Measurements from ENCODE around the gene MYBL2.
"Not testable (repeated sequence)": the region's sequence is repeated elsewhere in the genome, so short reads cannot be mapped to it uniquely, and the experiment has no call there.

Gene MYBL2

DNA sequence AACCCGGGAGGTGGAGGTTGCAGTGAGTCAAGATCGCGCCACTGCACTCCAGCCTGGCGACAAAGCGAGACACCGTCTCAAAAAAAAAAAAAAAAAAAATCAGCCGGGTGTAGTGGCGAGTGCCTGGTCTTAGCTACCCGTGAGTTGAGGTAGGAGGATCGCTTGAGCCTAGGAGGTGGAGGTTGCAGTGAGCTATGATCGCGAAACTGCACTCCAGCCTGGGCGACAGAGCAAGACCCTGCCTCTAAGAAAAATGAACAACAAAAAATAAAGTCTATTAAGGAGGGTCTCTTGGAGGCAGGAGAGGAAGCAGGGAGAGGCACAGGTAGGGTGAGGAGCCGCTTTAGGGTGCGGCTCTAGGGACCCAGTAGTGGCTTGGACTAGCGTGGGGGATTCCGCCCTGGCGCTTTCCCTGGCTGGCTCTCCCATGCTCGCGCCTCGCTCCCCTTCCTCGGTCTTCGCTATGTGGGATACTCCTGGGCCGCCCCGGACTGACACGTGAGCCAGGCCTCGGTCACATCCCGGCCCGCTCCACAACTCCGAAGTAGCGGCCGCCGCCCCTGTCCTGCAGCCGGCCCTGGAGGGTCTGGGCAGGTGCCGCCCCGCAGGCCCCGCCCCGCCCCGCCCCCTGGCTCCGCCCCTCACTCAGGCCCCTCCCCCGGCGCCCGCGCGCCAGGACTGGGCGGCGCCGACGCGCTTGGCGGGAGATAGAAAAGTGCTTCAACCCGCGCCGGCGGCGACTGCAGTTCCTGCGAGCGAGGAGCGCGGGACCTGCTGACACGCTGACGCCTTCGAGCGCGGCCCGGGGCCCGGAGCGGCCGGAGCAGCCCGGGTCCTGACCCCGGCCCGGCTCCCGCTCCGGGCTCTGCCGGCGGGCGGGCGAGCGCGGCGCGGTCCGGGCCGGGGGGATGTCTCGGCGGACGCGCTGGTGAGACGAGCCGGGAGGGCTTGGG is at the start of gene MYBL2:
Gene MYBL2, plus strand, starts transcription at position 739 of the 953 bp plus-strand sequence. Its CDS starts 170 bp downstream, at position 909.
- DNase-seq (ENCODE audit: low read depth), result peak; percentile 37

DNA sequence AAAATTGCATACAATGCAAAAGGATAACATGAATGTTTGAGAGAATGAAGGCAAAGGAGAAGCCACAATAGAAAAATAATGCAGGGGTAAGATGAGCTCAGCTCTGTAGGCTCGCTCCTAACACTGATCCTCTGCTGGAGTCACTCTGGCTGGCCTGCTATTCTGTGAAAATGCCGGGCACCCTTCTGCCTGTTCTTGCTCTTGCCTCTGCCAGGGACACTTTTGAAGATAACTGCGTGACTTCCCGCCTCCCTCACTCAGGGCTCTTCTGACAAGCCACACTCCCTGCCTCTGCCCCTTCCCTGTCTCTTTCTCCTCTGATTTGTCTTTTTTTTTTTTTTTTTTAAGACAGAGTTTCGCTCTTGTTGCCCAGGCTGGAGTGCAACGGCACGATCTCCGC is 35.3 kb upstream of the MYBL2 start:
- no peak for DNase-seq (ENCODE audit: low read depth)

DNA sequence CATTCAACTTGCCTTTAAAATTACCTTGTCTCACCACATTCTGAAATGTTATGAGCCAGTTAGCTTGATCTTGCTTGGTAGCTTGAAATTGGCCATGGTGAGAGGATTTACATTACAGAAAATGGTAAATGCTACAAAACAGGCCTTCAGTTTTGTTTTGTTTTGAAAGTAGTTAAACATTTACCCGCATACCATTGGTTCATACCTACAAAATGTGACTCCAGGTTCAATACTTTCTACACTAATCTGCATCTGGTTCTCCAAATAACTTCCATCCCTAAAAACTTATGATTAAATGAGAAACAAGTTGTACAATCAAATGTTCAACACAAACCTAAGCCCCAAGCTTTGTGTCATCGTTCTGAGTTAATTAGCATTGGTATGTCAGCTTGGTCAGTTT is 30.5 kb upstream of the MYBL2 start:
- no peak for DNase-seq (ENCODE audit: low read depth)

DNA sequence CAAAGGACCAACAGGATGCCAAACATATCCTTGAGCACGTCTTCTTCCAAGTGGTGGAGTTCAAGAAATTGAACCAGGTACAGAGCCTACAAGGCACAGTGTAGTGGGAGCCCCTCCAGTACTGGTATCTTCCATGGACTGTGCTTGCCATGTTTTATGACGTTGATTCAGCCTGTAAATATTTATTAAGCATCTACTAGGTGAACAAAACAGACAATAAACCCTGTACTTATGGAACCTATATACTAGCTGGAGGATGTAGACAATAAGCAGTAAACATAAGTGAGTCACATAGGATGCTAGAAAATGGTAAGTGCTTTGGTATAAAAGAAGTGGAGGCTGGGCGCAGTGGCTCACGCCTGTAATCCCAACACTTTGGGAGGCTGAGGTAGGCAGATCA is 24.4 kb upstream of the MYBL2 start:
- no peak for DNase-seq (ENCODE audit: low read depth)

DNA sequence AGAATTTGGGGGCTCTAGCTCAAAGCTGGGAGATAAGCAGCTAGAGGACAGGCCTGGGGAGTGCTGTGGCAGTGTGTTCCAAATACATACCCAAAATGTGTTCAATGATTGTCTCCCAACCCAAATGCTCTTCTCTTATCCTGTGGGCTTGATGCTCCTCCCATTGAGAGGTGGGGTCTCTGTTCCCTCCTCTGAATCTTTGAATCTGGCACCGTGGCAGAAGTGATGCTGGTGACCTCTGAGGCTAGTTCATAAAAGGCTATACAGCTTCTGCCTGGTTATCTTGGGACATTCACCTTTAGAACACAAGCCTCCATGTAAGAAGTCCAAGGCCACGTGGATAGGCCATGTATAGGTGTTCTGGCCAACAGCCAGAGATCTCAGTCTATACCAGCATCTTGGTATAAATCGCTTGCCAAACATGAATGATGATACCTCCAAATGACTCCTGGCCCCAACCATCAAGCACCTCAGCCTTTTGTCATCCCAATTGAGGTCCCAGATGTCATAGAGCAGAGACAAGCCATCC is 15.9 kb upstream of the MYBL2 start:
- no peak for DNase-seq (ENCODE audit: low read depth)

DNA sequence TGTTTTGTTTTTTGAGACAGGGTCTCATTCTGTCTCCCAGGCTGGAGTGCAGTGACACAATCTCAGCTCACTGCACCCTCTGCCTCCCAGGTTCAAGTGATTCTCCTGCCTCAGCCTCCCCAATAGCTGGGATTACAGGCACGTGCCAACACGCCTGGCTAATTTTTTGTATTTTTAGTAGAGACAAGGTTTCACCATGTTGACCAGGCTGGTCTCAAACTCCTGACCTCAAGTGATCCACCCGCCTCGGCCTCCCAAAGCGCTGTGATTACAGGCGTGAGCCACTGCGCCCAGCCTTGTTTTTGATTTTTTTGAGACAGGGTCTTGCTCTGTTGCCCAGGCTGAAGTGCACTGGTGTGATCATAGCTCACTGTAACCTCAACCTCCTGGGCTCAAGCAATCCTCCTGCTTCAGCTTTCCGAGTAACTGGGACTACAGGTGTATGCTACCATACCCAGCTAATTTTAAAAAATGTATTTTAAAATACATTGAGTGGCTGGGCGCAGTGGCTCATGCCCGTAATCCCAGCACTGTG is 15.2 kb upstream of the MYBL2 start:
- DNase-seq (ENCODE audit: low read depth), result not testable (repeated sequence)

DNA sequence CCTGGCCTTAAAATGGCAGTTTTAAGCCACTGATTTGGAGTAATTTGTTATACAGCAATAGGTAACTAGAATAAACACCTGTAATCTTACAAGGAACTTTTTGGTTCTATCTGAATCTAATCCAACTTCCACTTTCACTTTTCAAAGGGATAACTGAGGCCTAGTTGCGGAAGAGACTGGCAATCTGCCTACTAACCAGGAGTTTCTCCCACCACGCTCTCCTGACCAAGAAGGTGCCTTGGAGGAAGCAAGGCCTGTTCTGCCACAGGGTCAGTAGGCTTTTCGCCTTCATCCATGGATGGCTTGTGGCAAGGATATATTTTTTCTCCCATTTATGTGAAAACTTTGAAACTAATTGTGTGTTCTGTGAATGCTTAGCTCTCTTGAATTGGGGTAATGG is 12.9 kb upstream of the MYBL2 start:
- DNase-seq (ENCODE audit: low read depth), result no peak

DNA sequence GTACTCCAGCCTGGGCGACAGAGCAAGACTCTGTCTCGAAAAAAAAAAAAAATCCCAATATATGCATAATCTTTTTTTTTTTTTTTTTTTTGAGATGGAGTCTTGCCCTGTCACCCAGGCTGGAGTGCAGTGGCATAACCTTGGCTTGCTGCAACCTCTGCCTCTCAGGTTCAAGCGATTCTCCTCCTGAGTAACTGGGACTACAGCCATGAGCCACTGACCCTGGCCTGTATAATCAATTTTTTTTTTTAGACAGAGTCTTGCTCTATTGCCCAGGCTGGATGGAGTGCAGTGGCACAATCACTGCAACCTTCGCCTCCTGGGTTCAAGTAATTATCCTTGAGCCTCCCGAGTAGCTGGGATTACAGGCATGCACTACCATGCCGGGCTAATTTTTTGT is 11.7 kb upstream of the MYBL2 start:
- DNase-seq (ENCODE audit: low read depth), result not testable (repeated sequence)

DNA sequence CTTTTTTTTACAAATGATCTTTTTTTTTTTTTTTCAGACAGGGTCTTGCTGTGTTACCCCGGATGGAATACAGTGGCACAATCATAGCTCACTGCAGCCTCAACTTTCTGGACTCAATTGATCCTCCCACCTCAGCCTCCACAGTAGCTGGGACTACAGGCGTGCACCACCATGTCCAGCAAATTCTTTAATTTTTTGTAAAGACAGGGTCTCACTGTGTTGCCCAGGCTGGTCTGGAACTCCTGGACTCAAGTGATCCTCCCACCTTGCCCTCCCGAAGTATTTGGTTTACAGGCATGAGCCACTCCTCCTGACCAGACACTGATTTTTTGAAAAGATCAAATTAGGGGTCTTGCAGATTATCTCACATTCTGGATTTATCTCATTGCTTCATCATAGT is 11.0 kb upstream of the MYBL2 start:
- no peak for DNase-seq (ENCODE audit: low read depth)

DNA sequence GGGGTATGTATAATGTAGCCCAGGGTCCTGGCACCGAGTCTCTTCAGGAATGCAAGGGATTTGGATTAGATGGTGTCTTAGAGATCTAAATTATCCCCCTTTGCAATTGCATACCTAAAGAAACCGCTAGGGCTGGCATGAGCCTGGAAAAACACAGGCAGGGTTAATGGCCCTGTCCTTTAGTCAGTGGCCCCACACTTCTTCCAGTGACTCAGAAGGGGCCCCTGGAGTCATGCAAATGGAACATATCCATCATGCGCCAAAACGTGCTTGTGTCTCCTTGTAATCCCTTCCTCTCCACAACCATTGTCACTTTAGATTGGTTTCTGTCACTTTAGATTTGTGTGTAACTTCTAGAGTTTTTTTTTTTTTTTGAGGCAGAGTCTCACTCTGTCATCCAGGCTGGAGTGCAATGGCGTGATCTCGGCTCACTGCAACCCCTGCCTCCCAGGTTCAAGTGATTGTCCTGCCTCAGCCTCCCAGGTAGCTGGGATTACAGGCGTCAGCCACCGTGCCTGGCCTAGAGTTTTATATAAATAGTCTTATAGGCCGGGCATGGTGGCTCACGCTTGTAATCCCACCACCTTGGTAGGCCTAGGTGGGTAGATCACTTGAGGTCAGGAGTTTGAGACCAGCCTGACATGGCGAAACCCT is 8.7 kb upstream of the MYBL2 start:
- DNase-seq (ENCODE audit: low read depth), result no peak

DNA sequence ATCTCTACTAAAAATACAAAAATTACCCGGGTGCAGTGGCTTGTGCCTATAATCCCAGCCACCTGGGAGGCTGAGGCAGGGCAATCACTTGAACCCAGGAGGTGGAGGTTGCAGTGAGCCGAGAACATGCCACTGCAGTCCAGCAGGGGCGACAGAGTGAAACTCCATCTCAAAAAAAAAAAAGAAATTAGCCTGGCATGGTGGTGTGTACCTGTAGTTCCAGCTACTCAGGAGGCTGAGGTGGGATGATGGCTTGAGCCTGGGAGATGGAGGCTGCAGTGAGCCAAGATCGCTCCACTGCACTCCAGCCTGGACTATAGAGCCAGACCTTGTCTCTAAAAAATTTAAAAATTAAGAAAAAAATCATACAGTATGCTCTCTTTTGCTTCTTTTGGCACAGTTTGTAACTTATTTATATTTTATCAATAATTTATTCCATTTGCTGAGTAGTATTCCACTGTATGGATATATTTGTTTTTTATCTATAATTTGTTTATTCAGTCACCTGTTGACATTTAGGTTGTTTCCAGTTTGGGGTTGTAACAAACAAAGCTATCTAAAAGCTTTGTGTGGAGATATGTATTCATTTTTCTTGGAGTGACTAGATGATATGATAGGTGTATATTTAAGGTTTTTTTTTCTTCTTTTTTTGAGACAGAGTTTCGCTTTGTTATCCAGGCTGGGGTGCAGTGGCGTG is 8.0 kb upstream of the MYBL2 start:
- no peak for DNase-seq (ENCODE audit: low read depth)

DNA sequence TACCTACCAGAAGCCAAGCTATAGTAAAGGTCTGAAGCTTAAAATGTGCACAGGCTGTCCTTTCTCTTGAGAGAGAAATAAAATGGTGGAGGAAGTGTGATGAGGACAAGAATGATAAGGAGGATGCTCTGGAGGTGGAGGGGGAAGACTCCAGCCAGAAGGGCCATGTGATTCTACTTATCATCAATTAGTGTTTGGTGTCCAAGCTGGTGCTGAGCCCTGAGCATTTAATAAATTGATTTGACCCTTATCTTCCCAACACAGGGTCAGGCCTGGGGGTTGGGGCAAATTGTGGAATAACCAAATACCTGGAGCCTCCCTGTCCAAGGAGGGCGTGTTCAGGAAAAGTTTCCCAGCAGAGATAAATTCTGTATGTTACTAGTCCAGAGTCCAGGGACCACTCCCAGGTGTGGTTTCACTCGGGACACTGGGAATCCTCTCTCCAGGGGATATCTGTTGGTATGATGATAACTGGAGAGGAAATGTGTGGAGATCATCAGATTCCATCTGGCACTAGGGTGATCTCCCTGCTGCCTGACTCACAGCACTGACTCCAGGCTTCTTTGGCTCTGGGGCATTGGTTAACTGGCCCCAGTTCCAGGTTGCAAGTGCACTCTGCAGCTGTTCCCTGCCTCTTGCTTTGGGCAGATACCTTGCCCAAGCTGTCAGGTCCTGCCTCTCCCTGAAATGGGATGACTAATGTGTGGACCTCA is 3.8 kb upstream of the MYBL2 start:
- DNase-seq (ENCODE audit: low read depth), result no peak

DNA sequence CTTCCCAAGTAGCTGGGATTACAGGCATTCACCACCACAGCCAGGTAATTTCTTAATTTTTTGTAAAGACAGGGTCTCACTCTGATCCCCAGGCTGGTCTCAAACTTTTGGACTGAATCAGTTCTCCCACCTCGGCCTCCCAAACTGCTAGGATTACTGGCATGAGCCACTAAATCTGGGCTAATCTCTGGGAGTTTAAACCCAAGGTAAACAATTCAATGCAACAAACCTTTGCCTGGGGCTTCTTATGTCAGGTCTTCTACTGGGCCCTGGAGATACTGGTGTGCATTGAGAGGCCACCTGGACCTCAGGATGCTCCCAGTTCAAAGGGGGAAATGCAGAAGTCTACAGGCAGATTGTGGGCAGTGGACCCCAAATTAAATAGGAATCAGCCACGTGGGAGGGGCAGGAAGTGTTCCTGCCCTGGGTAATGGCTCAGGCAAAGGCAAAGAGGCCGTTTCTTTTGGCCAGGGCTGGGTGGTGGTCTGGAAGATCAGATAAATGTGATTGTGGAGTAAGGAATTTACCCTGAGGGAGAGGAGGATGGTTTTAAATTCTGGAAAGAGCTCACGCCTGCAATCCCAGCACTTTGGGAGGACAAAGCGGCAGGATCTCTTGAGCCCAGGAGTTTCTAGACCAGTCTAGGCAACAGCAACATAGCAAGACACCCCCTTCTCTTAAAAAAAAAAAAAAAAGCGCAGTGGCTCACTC is 1.3 kb upstream of the MYBL2 start:
- no peak for DNase-seq (ENCODE audit: low read depth)

DNA sequence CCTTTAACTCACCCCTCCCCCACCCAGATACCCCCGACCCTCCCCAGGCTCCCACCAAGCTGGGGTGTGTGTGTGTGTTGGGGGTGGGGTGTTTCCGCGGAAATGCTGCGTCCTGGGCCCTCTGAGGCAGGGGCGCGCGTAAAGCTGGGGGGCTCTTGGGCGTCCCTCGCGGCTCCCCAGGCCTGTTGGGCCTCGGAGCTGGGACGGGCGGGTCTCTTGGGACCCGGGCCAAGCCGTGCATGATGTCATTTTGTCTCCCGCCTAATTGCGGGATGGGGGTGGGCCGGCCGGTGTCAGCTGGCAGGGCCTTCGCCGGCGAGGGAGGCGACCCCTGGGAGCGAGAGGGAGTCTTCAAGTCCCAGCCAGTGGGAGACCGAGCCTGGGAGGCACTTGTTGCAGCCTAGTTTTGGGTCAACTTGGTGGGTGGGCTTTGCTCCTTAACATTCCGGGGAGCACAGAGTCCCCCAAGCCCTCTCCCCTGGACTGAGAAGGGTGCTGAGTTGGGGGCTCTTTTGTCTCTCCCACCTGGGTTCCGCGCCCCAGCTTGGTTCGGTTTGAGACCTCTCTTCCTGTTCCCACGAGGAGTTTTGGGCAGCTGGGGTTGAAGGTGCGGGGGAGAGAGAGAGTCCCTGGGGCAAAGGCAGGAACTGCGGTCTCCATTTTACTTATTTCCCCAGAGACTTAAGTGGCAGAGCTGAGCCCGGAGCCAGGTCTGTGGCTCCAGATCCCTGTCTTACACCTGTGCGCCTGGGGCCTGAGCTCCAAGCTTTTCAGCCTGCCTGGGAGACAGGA is 623 bp downstream of the MYBL2 start:
- DNase-seq (ENCODE audit: low read depth), result no peak

DNA sequence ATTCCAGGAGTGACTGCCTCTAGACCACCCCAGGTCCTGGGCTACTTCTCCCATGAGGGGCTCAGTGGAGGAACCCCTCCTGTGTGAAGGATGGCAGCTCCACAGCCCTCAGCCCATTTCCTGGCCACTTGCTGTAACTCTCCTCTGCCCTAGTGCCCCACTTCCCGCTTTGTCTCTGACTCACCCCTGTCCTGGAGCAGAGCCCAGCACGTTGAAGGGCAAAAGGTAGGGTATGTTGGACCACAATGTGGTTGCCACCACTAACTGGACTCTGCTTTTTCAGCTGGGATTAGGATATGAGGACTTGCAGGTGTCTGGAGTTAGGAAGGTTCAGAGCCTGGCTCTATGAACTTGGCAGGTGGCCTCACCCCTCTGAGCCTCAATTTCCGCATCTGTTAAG is 2.4 kb downstream of the MYBL2 start:
- no peak for DNase-seq (ENCODE audit: low read depth)

DNA sequence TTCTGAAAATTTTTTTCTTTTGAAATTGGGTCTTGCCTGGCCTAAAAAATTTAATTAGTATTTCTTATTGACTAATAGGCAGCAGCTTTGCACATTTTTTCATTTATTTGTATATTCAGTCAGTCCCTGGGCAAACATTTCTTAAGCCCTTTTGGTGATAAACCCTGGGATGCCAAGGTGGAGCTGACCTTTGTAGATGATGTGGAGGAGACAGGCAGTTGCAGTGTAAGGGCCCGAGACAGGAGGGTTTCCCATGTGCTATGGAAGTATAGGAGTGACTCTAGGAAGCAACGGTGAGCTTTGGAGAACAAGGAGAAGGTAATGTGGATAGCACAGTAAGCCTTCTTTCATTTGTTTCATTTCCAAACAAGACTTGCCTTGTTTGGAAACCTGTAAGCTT is 3.5 kb downstream of the MYBL2 start:
- DNase-seq (ENCODE audit: low read depth), result no peak

DNA sequence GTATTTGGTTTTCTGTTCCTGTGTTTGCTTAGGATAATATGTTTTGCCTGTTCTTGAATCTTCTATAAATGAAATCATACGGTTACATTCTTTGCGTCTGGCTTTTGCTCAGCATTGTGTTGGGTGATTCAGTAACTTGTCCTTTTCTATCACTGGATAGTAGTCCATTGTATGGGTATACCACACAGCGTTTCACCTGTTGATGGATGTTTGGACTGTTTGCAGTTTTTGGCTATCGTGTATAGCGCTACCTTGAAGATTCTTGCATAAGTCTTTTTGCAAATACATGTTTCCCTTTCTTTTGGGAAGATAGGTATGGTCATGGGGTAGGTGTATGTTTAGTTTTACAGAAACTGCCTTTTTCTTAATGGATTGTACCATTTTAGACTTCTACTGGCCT is 9.5 kb downstream of the MYBL2 start:
- no peak for DNase-seq (ENCODE audit: low read depth)

DNA sequence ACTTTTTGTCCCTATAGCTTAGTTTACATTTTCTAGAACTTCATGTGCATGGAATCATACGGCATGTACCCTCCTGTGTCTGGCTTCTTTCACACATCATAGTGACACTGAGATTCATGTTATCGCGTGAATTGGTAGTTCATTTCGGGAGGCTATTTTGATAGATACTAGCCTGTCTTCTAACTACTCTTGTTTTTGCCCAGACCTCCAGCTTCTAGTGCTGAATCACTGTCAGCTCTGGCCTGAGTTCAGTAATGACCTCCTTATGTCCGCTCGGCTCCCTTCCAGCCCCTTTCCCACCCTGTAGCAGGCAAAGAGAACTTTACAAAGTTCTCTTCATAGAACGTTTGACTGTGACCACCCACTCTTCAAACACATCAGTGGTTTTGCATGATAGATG is 14.1 kb downstream of the MYBL2 start:
- DNase-seq (ENCODE audit: low read depth), result no peak

DNA sequence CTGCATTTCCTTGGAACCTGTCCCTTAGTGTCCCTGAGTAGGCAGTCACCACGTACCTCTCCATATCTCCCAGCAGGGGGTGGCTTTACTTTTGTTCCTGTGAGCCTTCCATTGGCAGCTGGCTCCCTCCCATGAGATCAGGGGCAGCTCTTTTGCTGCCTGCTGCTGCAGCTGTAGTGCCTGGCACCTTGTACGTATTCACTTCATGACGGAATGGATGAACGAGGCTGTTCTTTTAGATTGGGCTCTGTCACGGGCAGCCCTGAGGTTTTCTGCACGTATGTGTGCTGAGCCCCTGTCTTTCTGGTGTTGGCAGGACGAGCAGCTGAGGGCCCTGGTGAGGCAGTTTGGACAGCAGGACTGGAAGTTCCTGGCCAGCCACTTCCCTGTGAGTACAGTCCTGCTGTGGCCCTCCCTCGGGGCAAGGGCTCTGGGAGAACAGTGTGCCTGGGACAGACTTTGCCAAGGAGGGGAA is 14.6 kb downstream of the MYBL2 start:
- DNase-seq (ENCODE audit: low read depth), result no peak

DNA sequence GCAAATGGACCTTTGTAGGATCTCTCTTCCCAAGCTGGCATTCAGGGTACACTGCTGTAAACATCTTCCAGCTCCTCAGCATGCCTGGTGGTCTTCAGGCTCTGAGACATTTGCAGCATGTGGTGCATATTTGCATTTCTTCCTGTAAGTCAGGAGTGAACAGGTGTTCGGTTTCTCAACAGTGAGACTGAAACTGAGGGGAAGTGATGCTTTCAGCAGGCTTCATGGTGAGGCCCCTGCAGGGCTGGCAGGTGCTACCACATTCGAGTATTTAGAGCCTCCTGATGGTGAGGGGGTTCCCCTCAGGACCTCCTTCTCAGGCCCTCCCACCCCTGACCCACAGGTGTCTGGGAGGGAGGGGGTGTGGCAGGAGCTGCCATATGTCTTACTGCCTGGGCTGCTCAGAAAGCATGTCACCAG is 15.1 kb downstream of the MYBL2 start:
- no peak for DNase-seq (ENCODE audit: low read depth)

All from stimulated activated CD8-positive, alpha-beta memory T cell treated with anti-CD3 and anti-CD28 coated beads, Interleukin-12 subunit alpha, Interleukin-12 subunit beta, amount 100 ng/mL, for 1 hour (primary cell).